Measurements from ENCODE around the gene DACT2.
"Not testable (repeated sequence)": the region's sequence is repeated elsewhere in the genome, so short reads cannot be mapped to it uniquely, and the experiment has no call there.

Gene DACT2

GRCh38 chr6:168280020-168280898 is 39.3 kb downstream of the DACT2 start:
- DNase-seq = no peak

- no peak for DNase-seq
These were observed 40.1 kb downstream of the DACT2 start for GRCh38 chr6:168279403-168279935.

- no peak for DNase-seq
These were observed 40.7 kb downstream of the DACT2 start for GRCh38 chr6:168278904-168279303.

- no peak for DNase-seq
These were observed 42.3 kb downstream of the DACT2 start for GRCh38 chr6:168277274-168277669.

GRCh38 chr6:168276576-168277273 is 42.9 kb downstream of the DACT2 start:
- no peak for DNase-seq

- DNase-seq = no peak
These were observed 44.4 kb downstream of the DACT2 start for GRCh38 chr6:168275168-168275567.

- DNase-seq = no peak
These were observed 45.3 kb downstream of the DACT2 start for GRCh38 chr6:168274037-168274952.

GRCh38 chr6:168273441-168274036 is 46.0 kb downstream of the DACT2 start:
- no peak for DNase-seq

GRCh38 chr6:168272415-168273325 is 46.9 kb downstream of the DACT2 start:
- DNase-seq = no peak

- no peak for DNase-seq
These were observed 49.1 kb downstream of the DACT2 start for GRCh38 chr6:168270274-168271172.

- no peak for DNase-seq
These were observed 49.9 kb downstream of the DACT2 start for GRCh38 chr6:168269455-168270243.

GRCh38 chr6:168268755-168269154 is 50.8 kb downstream of the DACT2 start:
- DNase-seq = no peak

GRCh38 chr6:168267779-168268178 is 51.8 kb downstream of the DACT2 start:
- not testable (repeated sequence) for DNase-seq

GRCh38 chr6:168265827-168266815 is 53.5 kb downstream of the DACT2 start:
- DNase-seq = no peak

GRCh38 chr6:168265394-168265793 is 54.2 kb downstream of the DACT2 start:
- DNase-seq = no peak

- DNase-seq = no peak
These were observed 54.8 kb downstream of the DACT2 start for GRCh38 chr6:168264593-168265335.

GRCh38 chr6:168263351-168263905 is 56.1 kb downstream of the DACT2 start:
- DNase-seq = no peak
